Stimulated activated naive CD4-positive, alpha-beta T cell (primary cell): ENCODE results near the gene TMEM44.
"Not testable (repeated sequence)": the region's sequence is repeated elsewhere in the genome, so short reads cannot be mapped to it uniquely, and the experiment has no call there.

Experiments used
- DNase-seq, 6 experiments: peaks; one replicate each; lab custom pipeline; 2025; lab: John Stamatoyannopoulos, UW

The TMEM44 gene

DNA sequence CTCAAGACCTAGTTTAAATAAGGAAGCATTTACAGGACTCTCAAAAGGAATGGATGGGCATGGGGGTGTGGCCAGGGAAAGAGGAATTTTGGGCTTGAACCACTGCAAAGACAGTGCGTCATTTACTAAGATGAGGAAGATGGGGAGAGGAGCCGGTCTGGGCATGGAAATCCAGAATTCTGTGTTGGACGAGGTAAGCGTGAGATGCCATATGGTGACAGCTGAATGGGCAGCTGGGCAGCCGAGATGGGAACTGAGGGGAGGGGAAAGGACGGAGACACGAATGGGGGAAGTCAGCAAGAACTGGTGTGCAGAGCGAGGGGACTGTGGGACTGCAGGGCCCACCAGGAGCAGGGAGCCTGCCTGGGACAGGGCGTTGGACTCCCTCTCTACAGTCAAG is 24.2 kb downstream of the TMEM44 start:
- DNase-seq, result no peak

DNA sequence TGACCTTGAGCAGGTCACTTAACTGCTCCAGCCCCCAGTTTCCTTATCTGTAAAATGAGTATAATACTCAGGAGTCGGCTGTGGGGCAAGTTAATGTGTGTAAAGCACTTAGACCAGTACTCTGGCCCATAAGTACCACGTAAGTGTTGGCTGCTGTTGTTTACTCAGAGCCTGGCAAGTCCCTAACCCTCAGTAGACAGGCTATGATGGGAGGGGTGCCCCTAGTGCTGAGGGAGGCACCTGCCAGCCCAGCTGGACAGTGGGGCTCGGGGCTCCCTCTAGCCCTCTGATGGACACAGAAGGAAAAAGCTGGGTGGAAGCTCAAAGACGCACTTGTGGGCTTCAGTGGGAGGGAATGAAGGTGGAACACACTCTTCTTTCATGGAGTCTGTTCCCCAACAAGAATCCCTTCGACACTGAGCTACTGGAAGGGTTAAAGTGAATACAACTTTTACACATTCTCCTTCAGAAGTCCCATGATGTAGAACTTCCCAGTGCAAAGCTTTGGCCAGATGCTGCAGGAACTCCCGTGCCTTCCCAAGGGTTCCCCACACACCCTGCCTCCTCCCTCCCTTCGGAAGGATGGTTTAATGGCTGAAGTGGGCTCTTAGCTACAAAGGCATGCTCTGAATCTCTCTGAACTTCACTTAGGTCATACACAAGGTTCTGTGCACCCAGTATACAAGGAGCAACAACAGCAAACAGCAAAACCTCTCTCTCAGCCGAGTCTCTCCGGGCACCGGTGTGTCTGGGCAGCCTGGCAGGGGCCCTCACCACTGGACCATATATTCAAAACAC is 25.4 kb downstream of the TMEM44 start:
- DNase-seq, result no peak

DNA sequence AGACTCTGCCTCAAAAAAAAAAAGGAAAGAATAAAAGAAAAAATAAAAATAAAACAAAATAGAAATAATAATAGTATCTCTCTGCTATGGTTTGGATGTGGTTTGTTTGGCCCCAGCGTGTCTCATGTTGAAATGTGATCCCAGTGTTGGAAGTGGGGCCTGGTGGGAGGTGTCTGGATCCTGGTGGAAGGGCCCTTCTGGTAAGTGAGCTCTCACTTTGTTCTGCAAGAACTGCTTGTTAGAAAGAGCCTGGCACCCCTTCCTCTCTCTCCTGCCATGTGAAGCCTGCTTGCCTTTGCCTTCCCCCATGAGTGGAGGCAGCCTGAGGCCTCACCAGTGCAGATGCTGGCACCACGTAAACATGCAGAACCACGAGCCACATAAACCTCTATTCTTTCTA is 26.3 kb downstream of the TMEM44 start:
- no peak for DNase-seq

DNA sequence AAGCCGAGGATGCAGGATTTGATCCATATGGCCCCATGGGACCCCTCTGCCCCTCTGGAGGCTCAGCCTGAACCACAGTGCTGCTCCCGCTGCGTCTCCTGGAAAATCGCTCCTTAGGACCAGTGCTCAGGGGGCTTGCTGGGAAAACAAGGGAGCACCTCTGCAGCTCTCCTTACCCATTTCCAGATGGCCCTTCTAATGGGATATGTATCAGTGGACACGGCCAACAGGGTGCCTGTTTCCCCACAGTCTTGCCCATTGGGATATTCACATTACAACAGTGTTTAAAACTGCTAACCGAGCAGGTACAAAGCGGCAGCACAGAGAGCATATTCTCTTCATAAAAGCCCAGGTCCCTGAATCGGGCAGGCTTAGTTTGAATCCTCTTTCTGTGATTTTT is 27.1 kb downstream of the TMEM44 start:
- DNase-seq, result no peak

DNA sequence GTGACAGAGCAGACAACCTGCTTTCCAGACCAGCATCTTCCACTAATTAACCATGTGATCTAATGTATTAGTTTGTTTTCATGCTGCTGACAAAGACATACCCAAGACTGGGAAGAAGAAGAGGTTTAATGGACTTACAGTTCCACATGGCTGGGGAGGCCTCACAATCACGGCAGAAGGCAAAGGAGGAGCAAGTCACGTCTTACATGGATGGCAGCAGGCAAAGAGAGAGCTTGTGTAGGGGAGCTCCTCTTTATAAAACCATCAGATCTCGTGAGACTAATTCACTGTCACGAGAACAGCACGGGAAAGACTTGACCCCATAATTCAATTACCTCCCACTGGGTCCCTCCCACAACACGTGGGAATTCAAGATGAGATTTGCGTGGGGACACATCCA is 27.9 kb downstream of the TMEM44 start:
- DNase-seq, result not testable (repeated sequence)

DNA sequence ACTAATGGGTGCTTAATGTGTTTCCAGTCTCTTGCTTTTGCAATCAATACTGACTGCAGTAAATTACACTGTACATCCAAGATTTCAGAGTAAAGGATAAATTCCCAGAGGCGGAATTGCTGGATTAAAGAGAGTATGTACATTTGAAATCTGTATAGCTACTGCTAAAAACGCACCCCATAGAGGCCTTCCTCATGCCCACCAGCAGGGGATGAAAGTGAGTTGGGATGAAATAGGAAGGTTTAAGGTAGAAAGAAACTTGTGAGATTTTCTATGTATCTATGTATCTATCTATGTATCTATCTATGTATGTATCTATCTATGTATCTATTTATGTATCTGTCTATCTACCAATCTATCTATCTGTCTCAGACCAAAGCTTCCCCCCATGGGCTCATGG is 28.4 kb downstream of the TMEM44 start:
- DNase-seq, result no peak

DNA sequence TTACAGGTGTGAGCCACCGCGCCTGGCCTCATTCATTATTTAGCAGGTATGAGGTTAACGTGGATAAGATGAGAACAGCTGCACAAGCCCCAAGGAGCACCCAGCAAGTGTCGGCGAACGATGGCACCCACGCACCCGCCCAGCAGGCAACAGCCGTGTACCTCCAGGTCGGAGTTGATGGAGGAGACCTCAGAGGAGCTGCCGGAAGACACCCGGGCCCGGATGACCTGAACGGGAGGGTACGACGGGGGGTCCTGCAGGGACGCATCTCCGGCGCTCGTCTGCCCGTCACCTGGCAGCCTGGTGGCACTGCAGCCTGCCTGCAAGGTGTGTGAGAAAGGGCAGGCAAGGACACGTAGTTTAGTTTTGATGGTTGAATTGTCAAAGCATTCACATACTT is 29.1 kb downstream of the TMEM44 start:
- DNase-seq, result no peak

DNA sequence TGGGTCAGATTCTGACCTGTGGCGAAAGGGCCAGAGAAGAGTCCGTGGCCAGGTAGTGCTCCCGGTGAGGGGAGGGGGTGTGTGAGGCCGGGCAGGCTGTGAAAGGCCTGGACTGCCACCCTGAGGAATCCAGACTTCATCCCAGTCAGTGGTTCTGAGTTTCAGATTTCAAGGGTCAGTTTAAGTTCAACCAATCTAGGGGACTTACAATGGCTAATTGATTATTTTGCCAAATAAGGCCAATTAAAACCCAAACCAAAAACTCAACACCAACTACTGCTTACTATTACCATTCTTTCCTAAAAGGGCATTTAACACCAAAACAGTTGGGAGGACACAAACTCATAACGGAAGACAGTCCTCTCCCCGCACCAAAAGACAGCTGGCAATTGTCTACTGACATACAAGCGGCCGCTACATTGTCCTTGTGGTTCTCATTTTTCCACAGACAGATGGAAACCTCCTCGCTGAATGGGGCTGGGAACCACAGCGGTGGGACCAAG is 30.5 kb downstream of the TMEM44 start:
- no peak for DNase-seq

DNA sequence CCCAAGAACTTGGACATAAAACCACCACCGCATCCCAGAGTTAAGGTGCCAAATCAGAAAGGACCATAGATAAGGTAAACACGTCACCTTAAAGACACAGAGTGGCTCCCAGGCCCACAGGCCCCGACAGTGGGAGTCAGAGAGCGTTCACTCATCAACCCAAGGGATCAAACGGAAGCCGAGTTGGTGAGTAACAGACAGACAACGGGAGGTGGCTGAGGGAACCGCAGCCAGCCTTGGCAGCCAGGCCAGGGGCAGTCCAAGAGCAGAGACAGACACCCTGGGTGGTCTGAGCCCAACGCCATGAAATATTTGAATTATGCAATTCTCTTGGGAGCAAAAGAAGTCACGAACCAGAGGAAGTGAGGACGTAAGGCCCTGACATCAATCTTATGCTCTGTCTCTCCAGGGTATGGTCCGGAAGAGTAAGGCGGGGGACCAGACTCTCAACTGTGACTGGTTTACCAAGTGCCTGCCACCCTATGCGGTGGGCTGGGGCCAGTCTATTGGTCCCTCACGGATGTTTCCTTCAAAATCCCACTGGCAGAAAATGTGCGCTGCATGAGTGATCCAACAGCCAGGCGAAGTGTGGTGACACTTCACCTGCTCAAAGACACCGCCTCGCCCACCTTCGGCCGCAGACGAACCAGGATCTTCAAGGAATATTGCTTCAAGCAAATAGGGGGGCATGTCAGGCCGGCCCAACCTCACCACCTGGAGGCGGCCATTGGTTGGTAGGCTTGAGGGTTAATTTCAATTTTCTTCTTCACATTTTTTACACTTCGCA is 34.3 kb downstream of the TMEM44 start:
- DNase-seq, result no peak

DNA sequence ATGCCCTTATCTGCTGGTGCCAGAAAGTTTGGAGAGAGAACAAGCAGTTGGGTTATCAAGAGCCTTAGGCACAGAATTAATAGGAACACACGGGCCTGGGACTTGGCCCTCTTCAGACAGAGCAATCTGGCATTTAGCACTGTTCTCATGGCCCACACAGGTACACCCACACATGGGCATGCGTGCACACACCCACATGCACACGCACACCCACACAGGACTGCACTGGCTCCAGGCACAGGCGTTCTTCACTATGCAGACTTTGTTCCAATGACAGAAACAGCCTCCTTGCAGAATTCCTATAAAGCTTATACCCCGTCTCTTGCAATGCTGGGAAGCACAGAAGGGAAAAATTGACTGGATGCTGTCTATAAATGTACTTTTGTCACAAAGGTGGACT is 36.3 kb downstream of the TMEM44 start:
- no peak for DNase-seq

DNA sequence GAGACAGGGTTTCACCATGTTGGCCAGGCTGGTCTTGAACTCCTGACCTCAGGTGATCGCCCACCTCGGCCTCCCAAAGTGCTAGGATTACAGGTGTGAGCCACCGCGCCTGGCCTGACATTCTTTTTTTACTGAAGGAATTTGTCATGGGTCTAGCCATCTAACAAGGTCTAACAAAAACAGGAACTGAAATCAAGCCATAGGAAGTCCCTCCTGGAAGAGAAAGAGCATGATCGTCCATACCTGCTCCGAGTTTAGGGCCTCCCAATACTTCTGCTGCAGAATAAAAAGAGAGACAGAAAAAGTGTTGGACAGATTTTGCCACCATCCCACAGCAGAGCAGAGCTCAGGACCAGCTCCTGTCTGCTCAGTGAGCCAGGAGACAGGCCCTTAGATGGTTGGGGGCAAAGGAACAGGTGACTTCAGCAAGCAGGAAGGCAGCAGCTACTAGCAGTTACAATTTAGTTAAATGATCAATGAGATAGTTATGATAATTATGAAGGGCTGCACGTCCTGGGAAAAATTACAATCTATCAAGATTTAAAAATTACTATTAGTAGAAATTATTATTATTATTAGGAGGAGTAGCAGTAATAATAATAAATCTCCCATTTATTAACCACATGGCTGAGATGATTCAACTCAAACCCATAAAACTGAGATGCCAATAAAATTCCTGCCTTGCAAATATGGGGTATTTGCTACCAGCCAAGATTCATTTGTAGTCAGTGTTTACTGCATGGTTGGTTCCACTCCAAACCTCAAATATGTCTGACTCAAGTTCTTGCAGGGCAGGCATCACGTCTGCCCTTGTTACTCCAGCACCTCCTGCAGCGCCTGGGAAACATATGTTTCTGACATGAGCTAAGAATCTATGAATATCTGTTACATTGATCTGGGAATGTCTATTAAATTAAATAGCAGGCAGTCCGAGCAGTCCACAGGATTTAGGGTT is 40.1 kb downstream of the TMEM44 start:
- no peak for DNase-seq

DNA sequence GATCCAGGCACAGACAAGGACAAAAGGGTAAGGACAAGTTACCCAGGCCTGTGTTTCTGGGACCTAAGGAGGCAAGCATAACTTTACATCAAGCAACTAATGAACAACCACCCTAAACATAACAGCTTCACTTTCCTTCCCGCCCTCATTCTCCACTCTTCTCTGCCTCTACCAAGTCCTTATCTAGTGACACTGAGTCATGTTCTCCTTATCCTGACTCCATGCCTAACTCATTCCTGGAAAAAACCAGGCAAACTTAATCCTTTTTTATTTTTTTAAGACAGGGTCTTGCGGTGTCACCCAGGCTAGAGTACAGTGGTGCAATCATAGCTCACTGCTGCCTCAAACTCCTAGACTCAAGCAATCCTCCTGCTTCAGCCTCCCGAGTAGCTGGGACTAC is 44.5 kb downstream of the TMEM44 start:
- DNase-seq, result no peak

DNA sequence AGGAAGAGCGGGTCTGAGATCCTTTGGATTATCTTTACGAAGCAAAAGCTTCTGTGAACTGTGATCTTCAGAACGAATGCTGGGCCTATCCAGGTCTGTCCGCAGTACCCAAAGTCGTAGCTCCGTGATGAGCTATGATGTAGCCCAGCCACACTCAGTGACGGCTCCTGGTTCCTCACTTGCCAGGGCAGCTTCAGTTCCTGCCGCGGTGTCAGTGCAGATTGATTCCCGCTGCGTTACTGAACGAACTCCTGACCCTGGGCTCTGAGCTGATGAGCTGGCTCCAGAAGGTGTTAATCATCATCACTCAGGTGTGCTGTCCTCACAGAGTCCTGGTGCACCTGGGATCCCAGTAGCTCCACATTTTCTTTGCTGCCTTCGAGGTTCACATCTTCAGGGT is 45.0 kb downstream of the TMEM44 start:
- DNase-seq, result no peak

DNA sequence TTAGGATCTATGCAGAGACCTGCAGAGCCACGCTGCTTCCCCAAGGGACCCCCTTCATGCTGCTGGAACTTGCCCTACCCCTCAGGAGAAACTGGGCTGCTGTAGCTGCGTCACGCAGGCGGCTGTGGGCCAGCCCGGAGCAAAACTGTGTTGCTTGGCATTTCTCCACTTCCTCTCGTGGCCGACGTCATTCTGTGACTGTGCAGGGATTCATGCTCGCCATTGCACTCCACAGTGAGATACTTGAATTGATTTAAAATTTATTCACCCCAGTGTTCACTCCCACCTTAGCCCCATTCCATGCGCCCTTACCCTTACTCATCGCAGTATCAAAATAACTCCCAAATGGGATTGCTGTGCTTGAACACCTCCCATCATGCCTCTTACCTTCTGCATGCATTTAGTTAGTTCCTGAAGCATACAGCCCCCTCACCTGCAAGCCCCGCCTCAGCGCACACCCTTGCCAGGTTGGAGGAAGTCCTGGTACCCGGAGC is 45.7 kb downstream of the TMEM44 start:
- no peak for DNase-seq

DNA sequence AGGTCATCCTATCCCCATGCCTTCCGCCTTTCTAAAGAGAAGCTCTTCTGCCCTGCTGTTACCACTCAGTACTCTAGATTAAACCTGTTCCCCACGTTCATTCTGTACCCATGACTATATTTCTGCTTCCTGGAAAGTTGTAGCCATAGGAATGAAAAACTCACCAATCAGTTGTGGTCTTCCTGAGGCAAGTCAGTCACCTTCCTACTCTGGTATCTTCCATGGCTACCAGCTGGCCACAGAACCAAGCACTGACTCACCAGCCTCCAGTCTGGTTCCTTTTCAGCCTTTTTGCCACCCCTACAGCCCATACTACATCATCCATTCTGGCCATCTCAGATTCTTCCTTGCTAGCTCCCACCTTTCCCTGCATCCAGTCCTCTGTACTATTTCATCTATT is 46.4 kb downstream of the TMEM44 start:
- DNase-seq, result no peak

DNA sequence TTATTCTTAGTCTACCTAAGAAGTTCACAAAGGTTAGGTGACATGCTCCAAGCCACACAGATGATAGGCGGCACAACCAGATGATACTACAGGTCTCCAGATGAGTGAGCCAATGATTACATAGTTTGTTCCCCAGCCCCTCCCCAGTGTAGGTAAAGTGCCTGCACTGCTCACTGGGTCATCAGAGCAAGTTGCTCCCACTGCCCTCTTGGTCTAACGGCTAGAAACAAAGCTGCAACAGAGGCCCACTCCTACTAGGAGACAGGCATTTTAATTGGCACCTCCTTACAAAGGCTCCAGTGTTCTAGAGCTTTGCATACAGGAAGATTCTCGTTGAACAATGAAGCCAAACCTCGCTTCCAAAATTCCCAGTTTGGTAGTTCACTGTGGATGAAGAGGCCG is 47.3 kb downstream of the TMEM44 start:
- DNase-seq, result no peak

DNA sequence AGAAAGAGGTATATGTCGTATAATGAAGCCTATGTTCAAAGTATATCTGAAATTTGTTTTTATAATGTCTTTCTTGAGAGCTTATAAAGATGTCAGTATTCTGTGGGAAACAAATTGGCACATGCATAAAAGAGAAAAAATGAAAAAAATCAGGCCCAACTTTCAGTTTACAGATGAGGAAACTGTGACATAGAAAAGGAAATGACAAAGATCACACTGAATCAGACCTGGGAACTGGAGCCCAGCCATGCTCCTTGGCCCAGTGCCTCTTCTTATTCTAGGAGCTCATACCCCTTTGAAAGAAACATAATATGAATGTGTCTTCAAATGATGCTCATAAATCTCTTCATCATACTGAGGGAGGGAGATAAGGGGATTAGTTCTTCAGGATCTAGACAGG is 48.4 kb downstream of the TMEM44 start:
- DNase-seq, result no peak

DNA sequence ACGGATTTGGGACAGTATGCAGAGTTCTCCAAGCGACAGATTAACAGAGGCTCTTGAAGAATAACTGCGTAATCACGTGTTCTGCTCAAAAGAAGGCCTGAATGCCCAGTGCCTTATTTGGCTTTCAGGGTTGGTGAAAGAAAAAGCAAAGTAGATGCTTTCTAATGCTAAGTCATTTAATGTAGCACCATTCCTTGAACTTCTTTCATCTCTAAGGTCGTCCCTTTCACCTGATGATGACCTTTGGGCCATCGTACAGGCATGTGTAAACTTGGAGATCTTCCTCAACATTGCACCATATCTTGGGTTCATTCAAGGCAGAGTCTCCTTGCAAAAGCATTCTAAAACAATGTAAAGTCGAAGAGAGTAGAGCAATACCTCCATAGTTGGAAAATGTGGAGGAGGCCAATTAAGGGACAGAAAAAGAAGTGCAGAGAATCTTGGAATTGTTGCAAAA is 48.9 kb downstream of the TMEM44 start:
- DNase-seq, result no peak

DNA sequence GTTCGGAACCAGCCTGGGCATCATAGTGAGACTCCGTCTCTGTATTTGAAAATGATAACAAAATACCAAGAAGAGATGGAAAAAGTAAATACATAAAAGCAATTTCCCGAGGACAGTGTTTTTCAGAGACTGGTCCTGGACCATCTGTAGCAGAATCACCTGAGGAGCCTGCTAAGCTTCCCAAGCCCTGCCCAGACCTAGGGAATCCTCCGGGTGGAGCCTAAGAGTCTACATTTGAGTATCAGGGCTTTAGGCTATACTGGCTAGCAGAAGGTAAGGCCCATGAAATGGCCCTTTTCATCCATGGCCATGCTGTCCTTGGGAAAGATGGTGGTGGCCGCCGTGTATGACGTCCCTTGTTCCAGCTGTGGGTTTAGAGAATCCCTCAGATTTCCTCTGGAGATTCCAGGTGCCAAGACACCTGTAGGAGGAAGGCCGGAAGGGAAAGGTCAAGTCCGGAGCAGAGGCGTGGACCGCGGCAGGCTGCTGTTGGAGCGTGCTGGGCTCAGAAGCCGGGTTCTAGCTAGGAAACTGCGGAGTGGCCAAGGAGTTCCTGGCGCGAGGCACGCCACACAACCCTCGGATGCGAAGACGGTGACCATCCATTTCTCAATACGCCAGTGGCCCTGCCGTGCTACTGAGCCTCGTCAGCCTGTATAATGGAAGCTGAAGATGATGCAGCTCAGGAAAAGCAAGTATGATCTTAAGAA is 50.9 kb downstream of the TMEM44 start:
- DNase-seq, result no peak

DNA sequence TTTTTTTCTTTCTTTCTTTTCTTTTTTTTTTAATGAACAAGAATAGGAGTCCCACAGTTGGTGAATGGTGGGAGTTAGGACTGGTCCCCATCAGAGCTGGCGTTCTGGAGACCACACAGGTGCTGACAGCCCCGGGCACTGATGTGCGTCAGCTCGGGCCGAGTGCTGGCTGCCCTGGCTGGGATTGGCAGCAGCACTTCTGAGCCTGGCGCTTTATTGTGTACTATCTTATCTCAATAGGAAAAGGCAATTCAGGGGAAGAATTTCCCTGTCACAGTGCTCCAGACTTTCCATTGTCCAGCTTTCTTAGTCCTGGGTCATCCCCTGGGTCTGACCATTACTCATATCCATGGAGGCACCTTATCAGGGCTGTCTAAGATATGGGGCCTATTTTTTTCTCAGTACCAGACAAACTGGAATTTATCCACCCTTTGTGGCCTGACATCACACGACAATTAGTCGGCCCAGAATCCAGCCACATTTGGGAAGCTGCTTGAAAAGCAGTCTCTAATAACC is 54.1 kb downstream of the TMEM44 start:
- no peak for DNase-seq
